Vagina (tissue), 2 donors: Measurements from ENCODE around the gene PIMREG.

Experiments
- POLR2A ChIP-seq, 2 donors: fragments of 450-650 bp; IDR thresholded peaks; one replicate each; pipeline ENCODE4 v1.6.1; 2017; ENCODE audit warnings: antibody characterized with exemption in 2 of 2, mild to moderate bottlenecking in 2 of 2, moderate library complexity in 2 of 2
- TF ChIP-seq, protein P1 (sequence below), 3 experiments: fragments of 450-650 bp in 2 of 3; fragments of 200-600 bp in 1 of 3; sonication (generic) in 1 of 3; IDR thresholded peaks; one replicate each; pipeline ENCODE4 v1.5.1; 2017 to 2019; ENCODE audit warnings: antibody characterized with exemption in 3 of 3, mild to moderate bottlenecking in 2 of 3, moderate library complexity in 2 of 3

DNA sequence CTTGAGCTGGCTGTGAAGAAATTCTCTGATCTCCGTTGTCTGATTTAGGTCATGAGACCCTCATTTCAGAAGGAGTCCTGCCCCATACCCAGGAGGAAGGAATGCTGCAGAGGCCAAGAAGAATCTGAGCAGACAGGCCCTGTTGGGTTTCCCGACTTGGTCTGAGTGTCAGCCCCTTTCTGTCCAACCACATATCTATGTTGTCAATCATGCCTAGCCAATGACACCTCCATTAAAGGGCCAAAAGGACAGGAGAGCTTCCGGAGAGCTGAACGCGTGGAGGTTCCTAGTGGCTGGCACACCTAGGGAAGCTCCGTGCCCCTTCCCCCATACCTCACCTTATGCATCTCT, 37.8 kb downstream of the PIMREG start:
- no peak for TF ChIP-seq POLR2A (IDR thresholded peaks at IDR 0.05)
- TF ChIP-seq, protein P1, sequence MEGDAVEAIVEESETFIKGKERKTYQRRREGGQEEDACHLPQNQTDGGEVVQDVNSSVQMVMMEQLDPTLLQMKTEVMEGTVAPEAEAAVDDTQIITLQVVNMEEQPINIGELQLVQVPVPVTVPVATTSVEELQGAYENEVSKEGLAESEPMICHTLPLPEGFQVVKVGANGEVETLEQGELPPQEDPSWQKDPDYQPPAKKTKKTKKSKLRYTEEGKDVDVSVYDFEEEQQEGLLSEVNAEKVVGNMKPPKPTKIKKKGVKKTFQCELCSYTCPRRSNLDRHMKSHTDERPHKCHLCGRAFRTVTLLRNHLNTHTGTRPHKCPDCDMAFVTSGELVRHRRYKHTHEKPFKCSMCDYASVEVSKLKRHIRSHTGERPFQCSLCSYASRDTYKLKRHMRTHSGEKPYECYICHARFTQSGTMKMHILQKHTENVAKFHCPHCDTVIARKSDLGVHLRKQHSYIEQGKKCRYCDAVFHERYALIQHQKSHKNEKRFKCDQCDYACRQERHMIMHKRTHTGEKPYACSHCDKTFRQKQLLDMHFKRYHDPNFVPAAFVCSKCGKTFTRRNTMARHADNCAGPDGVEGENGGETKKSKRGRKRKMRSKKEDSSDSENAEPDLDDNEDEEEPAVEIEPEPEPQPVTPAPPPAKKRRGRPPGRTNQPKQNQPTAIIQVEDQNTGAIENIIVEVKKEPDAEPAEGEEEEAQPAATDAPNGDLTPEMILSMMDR (IDR thresholded peaks at IDR 0.05) = no peak
